ENCODE measurements around the gene SCNN1B.
"Not testable (repeated sequence)": the region's sequence is repeated elsewhere in the genome, so short reads cannot be mapped to it uniquely, and the experiment has no call there.

SCNN1B gene, protein sequence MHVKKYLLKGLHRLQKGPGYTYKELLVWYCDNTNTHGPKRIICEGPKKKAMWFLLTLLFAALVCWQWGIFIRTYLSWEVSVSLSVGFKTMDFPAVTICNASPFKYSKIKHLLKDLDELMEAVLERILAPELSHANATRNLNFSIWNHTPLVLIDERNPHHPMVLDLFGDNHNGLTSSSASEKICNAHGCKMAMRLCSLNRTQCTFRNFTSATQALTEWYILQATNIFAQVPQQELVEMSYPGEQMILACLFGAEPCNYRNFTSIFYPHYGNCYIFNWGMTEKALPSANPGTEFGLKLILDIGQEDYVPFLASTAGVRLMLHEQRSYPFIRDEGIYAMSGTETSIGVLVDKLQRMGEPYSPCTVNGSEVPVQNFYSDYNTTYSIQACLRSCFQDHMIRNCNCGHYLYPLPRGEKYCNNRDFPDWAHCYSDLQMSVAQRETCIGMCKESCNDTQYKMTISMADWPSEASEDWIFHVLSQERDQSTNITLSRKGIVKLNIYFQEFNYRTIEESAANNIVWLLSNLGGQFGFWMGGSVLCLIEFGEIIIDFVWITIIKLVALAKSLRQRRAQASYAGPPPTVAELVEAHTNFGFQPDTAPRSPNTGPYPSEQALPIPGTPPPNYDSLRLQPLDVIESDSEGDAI

GRCh38 chr16:23302045-23302956 is at the start of gene SCNN1B:
Gene SCNN1B, plus strand, starts transcription at chr16:23302302. Its CDS starts 46,298 bp downstream, at chr16:23348600.
- DNase-seq: peak in 1 of 58 donors; percentile 16

DNA sequence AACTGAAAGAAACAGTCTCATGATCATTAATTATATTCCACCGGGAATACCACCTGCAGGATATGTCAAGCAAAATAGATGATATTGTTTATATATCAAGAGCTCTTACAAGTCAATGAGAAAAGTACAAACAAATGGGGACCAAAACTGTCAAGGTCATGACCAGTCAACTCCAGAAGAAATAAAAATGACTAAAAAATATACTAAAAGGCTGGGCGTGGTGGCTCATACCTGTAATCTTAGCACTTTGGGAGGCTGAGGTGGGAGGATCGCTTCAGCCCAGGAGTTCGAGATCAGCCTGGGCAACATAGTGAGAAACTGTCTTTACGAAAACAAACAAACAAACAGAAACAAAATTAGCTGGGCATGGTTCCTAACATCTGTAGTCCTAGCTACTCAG is 49.8 kb upstream of the SCNN1B start:
- DNase-seq: no peak

DNA sequence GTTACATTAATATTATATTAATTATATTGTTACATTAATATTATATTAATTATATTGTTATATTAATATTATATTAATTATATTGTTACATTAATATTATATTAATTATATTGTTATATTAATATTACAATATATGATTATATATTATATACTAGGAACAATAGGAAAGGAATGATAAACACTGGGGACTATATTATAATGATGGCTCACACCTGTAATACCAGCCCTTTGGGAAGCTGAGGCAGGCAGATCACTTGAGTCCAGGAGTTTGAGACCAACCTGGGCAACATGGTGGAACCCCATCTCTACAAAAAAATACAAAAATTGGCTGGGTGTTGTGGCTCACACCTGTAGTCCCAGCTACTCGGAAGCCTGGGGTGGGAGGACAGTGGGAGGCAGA is 48.5 kb upstream of the SCNN1B start:
- DNase-seq: not testable (repeated sequence)

- DNase-seq: no peak
Observed at GRCh38 chr16:23254338-23254737, 47.8 kb upstream of the SCNN1B start.

- no peak for DNase-seq
Observed at GRCh38 chr16:23255000-23255399, 47.1 kb upstream of the SCNN1B start.

DNA sequence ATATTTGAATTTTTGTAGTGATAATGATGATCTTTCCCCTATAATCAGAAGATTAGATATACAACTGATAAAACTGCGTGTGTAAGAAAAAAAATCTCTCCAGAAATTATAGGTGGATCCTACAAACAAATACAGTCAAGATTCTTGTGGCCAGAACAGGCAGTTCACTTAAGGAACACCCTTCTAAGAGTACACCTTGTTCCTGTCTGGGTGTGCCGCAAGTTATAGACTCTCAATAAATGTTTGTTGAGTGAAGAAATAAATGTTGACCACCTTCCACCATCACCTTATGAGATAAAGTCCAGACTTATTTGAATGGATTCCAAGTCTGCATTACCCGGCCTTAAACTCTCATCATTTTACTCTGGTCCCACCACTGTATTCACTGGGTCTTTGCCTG is 45.7 kb upstream of the SCNN1B start:
- no peak for DNase-seq

GRCh38 chr16:23257682-23258081 is 44.4 kb upstream of the SCNN1B start:
- DNase-seq: no peak

DNA sequence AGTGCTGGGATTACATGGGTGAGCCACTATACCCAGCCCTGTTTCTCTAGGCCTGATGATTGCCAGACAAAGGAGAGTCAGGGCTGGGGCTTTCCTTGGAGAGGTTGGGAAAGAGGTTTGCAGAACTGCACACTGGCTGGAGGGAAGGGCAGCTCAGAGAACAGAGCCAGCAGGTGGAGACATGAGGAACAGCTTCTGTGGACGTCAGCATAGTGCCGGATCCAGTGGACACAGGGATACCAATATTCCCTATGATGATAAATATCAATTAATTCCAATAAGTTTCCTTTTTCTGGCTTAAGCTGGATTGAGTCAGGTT is 43.2 kb upstream of the SCNN1B start:
- DNase-seq: no peak

- DNase-seq: no peak
Observed at GRCh38 chr16:23267647-23268046, 34.5 kb upstream of the SCNN1B start.

- DNase-seq: no peak
Observed at GRCh38 chr16:23268561-23268960, 33.5 kb upstream of the SCNN1B start.

DNA sequence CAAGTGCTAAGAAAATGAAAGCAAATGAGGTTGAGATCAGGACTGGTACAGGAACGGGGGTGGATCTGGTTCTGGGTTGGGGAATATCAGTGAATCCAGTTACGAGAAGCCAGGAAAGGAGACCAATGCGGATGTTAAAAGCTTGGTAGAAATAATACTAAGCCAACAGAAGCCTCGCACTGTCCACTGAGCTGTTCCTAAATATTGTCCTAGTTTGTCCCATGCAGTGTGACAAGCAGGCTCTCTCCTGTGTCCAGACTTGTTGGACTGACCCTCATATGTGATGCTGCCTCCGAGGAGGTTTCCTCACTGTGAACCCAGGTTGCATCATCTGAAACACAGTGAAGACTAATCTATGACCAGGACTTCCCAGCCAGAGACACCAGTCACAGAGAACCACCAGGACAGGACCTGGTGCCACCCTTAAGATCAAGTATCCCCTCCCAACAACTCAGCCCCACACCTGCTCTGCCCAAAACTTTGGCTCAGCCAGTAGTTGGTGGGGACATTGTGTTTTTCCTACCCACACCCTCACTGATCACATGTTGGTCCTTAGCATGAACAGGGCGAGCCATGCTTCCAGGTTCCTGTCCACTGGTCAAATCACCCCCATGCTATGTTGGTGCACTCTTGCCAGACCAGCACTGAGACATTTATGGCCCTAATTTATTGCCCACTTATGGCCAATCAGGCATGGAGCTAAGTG is 32.7 kb upstream of the SCNN1B start:
- no peak for DNase-seq

DNA sequence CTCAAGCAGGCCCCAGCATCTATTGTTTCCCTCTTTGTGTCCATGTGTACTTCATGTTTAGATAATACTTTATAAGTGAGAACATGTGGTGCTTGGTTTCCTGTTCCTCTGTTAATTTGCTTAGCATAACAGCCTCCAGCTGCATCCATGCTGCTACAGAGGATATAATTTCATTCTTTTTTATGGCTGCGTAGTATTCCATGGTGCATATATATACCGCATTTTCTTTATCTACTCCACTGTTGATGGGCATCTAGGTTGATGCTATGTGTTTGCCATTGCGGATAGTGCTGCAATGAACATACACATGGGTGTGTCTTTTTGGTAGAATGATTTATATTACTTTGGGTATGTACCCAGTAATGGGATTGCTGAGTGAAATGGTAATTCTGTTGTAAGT is 31.4 kb upstream of the SCNN1B start:
- no peak for DNase-seq

- no peak for DNase-seq
Observed at GRCh38 chr16:23274968-23275367, 27.1 kb upstream of the SCNN1B start.

DNA sequence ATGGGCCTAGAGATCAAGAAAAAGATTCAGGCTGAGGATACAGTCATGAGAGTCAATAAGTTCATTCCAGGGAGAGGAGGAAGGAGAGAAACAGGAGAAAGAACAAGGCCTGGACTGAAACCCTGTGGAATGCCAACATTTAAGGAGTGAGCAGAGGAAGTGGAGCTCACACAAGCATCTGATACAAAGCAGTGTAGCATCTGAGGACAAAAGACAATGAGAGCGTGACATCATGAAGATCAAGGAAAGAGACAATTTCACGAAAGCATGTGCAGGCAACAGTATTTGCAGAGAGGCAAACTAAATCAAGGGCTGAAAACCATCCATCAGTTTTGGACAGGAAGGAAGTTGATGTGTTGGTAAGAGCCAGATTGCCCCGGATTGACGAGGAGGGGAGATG is 25.3 kb upstream of the SCNN1B start:
- DNase-seq: no peak

GRCh38 chr16:23278031-23278430 is 24.1 kb upstream of the SCNN1B start:
- DNase-seq: no peak

DNA sequence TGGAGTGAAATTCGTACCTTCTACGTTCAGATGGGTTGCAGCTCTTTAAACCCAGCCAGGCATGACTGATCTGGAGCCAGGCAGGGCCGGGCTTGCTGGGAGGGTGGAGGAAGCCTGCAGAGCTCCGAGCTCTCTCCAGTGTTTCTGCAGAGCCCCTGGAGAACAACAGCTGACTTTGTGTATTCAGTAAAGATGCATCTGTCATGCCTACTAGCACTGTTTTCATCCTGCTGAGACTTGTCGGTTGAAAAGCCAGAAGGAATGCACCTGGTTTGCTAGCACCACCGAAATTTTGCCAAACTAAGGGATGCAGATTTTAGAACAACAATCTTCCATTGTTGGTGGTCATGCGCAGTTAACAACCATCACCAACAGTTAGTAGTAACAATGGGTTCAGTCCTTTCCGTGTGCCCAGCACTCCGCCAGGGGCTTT is 22.4 kb upstream of the SCNN1B start:
- peak in 43 of 58 donors; percentile 0 to 71 (median 16) for DNase-seq

DNA sequence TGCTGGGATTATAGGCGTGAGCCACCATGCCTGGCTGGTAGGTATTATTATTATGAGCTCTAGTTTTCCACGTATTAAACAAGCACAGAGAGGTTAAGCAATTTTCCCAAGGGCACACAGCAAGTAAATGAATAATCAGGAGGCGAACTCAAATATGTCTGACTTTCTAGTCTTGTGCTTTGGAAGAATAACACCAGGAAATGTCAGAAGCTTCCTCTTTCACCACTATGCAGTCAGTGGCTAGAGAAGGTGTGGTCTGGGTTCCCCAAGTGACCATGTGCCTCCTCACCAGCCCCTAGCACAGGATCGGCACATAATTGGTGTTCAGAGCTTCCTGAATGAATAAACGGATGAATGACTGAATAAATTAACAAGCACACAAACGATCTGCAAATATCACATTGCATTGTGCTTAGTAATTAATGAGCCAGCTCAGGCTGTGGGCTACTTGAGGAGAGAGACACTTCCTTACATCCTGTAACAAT is 21.6 kb upstream of the SCNN1B start:
- no peak for DNase-seq

DNA sequence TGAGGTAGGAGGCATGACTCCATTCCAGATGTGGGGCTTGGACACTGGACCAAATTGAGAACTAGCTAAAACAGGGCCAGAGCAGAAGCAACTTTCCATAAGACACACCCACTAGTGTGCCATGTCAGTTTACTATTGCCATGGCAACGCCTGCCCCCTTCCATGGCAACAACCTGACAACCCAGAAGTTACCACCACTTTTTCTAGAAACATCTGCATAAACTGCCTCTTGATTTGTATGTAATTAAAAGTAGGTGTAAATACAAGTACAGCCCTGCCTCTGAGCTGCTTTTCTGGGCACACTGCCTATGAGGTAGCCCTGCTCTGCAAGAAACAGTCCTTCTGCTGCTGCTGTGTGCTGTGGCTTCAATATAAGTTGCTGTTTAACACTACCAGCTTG is 19.5 kb upstream of the SCNN1B start:
- no peak for DNase-seq

GRCh38 chr16:23283571-23283970 is 18.5 kb upstream of the SCNN1B start:
- DNase-seq: no peak

GRCh38 chr16:23284584-23284983 is 17.5 kb upstream of the SCNN1B start:
- no peak for DNase-seq

GRCh38 chr16:23286131-23286532 is 16.0 kb upstream of the SCNN1B start:
- DNase-seq: no peak
